K562 (cell line): ENCODE results near the gene PLCL1. TPM values are rescaled to one million over a fixed set of nuclear protein-coding genes. Genes with fewer than 3 reads are reported as not detected.

Experiments used
- ATAC-seq: fragments of 200-7000 bp; cut with Tn5 transposase; 3 replicates; pipeline ENCODE4 v1.9.1; 2020; ENCODE audit warnings: moderate library complexity
- BruUV-seq: library from RNA; stranded (reverse); fragments of 400-500 nt; replicated peaks from 2 replicates; lab custom pipeline; 2021; lab: Mats Ljungman, UMichigan
- CTCF ChIA-PET: fragments of 300-600 bp; formaldehyde crosslinking; extraction: SDS; loops from one replicate; lab custom pipeline; 2021; ENCODE audit warnings: low intra/inter-chr PET ratio; lab: Yijun Ruan, JAX
- POLR2A ChIA-PET: fragments of 300-600, 350-650 bp; sonication (Branson Sonifier 250); formaldehyde crosslinking; extraction: SDS; loops from one replicate; lab custom pipeline; 2021; ENCODE audit warnings: antibody characterized with exemption, inconsistent platforms; lab: Yijun Ruan, JAX
- DNase-seq, 4 experiments: peaks; one replicate each; pipeline versions ENCODE4 v3.0.0 to v3.0.0-alpha.2; 2011 to 2018; ENCODE audit warnings: low spot score in 3 of 4, mixed read lengths in 3 of 4; ENCODE audit errors: extremely low read depth in 1 of 4
- FAIRE-seq: peaks from 2 replicates; lab custom pipeline; 2011; peaks lifted over from hg19 to GRCh38; lab: Jason Lieb, UNC
- H2AFZ ChIP-seq: 2 replicates; pipeline ENCODE4 v1.6.0; 2011; ENCODE audit warnings: low read depth, low read length, control low read depth, inconsistent platforms
- H3K27ac ChIP-seq: fragments of 200-600 bp; 3 replicates; pipeline ENCODE4 v1.8.0; 2011; ENCODE audit warnings: low read depth, mild to moderate bottlenecking, control low read depth, inconsistent platforms, low read length, moderate library complexity, mixed read lengths; ENCODE audit errors: extremely low read depth
- H3K27me3 ChIP-seq, 2 experiments: fragments of 300-600 bp in 1 of 2; 2 replicates in 1 of 2; 3 replicates in 1 of 2; pipeline versions ENCODE4 v1.6.0 to v1.8.0; 2011; ENCODE audit warnings: inconsistent platforms in 2 of 2, low read length in 2 of 2, mild to moderate bottlenecking in 1 of 2, mixed read lengths in 1 of 2, moderate library complexity in 1 of 2; ENCODE audit not compliant: control insufficient read depth in 2 of 2, insufficient read depth in 2 of 2
- H3K36me3 ChIP-seq: fragments of 300-600 bp; 3 replicates; pipeline ENCODE4 v1.8.0; 2011; ENCODE audit warnings: mild to moderate bottlenecking, low read length, inconsistent platforms; ENCODE audit not compliant: control insufficient read depth, insufficient read depth
- H3K4me1 ChIP-seq, 2 experiments: fragments of 200-600 bp in 1 of 2; replicated peaks in 1 of 2; 2 replicates in 1 of 2; 3 replicates in 1 of 2; pipeline versions ENCODE4 v1.5.1 to v1.8.0; 2011; ENCODE audit warnings: inconsistent platforms in 2 of 2, low read length in 2 of 2, mild to moderate bottlenecking in 1 of 2, mixed read lengths in 1 of 2, moderate library complexity in 1 of 2; ENCODE audit not compliant: control insufficient read depth in 2 of 2, insufficient read depth in 2 of 2
- H3K4me2 ChIP-seq: 2 replicates; pipeline ENCODE4 v1.6.1; 2011; ENCODE audit warnings: low read length, control low read depth, inconsistent platforms, mixed read lengths; ENCODE audit not compliant: insufficient read depth
- H3K4me3 ChIP-seq: fragments of 200-600 bp; sonication (generic), shearing (Covaris generic); 2 replicates; pipeline ENCODE4 v1.5.1; 2016; ENCODE audit warnings: control low read depth, inconsistent platforms
- H3K79me2 ChIP-seq: fragments of 200-600 bp; 3 replicates; pipeline ENCODE4 v1.8.0; 2011; ENCODE audit warnings: low read length, inconsistent platforms; ENCODE audit not compliant: control insufficient read depth, insufficient read depth
- H3K9ac ChIP-seq, 2 experiments: 2 replicates each; pipeline versions ENCODE4 v1.6.0 to v1.6.1; 2011; ENCODE audit warnings: low read depth in 2 of 2, low read length in 2 of 2, control low read depth in 1 of 2, inconsistent platforms in 1 of 2, mild to moderate bottlenecking in 1 of 2, mixed read lengths in 1 of 2; ENCODE audit not compliant: insufficient read depth in 1 of 2
- H3K9me1 ChIP-seq: one replicate; pipeline ENCODE4 v1.6.0; 2011; ENCODE audit warnings: inconsistent platforms, mild to moderate bottlenecking, low read length, moderate library complexity; ENCODE audit not compliant: control insufficient read depth, insufficient read depth
- H3K9me3 ChIP-seq: replicated peaks from 2 replicates; pipeline ENCODE4 v1.5.1; 2011; ENCODE audit warnings: low read depth, low read length, inconsistent platforms; ENCODE audit not compliant: control insufficient read depth, insufficient read depth
- H4K20me1 ChIP-seq: replicated peaks from 2 replicates; pipeline ENCODE4 v1.6.1; 2011; ENCODE audit warnings: low read length, inconsistent platforms, mixed read lengths; ENCODE audit not compliant: control insufficient read depth, insufficient read depth
- ASH1L ChIP-seq: fragments of 450-650 bp; IDR thresholded peaks from 2 replicates; pipeline ENCODE4 v1.6.1; 2018; ENCODE audit warnings: borderline replicate concordance, mild to moderate bottlenecking, low read depth; ENCODE audit not compliant: partially characterized antibody
- ATF6 ChIP-seq: sonication (generic); formaldehyde crosslinking; IDR thresholded peaks from 2 replicates; pipeline ENCODE4 v1.4.0; 2020; ENCODE audit warnings: mild to moderate bottlenecking, missing genetic modification reagents
- HES1 ChIP-seq: fragments of 450-650 bp; IDR thresholded peaks from 2 replicates; pipeline ENCODE4 v1.6.1; 2016; ENCODE audit warnings: low read depth, mild to moderate bottlenecking, moderate library complexity
- KDM1A ChIP-seq, 2 experiments: fragments of 450-650 bp; IDR thresholded peaks; 2 replicates each; pipeline ENCODE4 v1.6.1; 2016; ENCODE audit warnings: mild to moderate bottlenecking in 2 of 2
- NELFE ChIP-seq: IDR thresholded peaks from 2 replicates; pipeline ENCODE4 v1.6.1; 2011; ENCODE audit warnings: mild to moderate bottlenecking; ENCODE audit not compliant: insufficient read depth, insufficient read length
- NRF1 ChIP-seq, 2 experiments: fragments of 450-650 bp; IDR thresholded peaks in 1 of 2; conservative IDR thresholded peaks in 1 of 2; 2 replicates each; pipeline ENCODE4 v1.6.1; 2014; ENCODE audit warnings: mild to moderate bottlenecking in 2 of 2
- TEAD4 ChIP-seq, 2 experiments: sonication (generic) in 1 of 2; formaldehyde crosslinking in 1 of 2; IDR thresholded peaks; 2 replicates each; pipeline versions ENCODE4 v1.6.1 to v1.8.0; 2012 to 2022; ENCODE audit warnings: borderline replicate concordance in 1 of 2, inconsistent platforms in 1 of 2, low read length in 1 of 2, mild to moderate bottlenecking in 1 of 2, missing genetic modification reagents in 1 of 2
- ZBTB17 ChIP-seq: fragments of 450-650 bp; formaldehyde crosslinking; IDR thresholded peaks from 2 replicates; pipeline ENCODE4 v1.4.0; 2020; ENCODE audit warnings: mild to moderate bottlenecking
- ZFP1 ChIP-seq: fragments of 450-650 bp; formaldehyde crosslinking; IDR thresholded peaks from 2 replicates; pipeline ENCODE4 v1.4.0; 2020; ENCODE audit warnings: mild to moderate bottlenecking, mixed read lengths
- ZFP91 ChIP-seq: sonication (generic); formaldehyde crosslinking; IDR thresholded peaks from 2 replicates; pipeline ENCODE4 v1.8.0; 2022; ENCODE audit warnings: mild to moderate bottlenecking, missing genetic modification reagents
- ZHX1 ChIP-seq: fragments of 150-350 bp; conservative IDR thresholded peaks from 2 replicates; pipeline ENCODE4 v1.6.1; 2014; ENCODE audit warnings: low read length
- WGBS: fragments of 100-300 bp; shearing (Covaris generic); methylation state at CpG from one replicate; pipeline ENCODE4 v1.1.6; 2016; ENCODE audit warnings: low coverage, mixed read lengths; ENCODE audit not compliant: insufficient coverage; ENCODE audit errors: missing lambda C conversion rate; 5-methylcytosine and 5-hydroxymethylcytosine counted together
- in situ Hi-C: fragments of 300-500 bp; cut with MboI; formaldehyde crosslinking; loops from 4 replicates; pipeline ENCODE4 v1.15.0; 2018; ENCODE audit warnings: inconsistent platforms, mixed read lengths
- intact Hi-C: fragments of 100-400 bp; cut with micrococcal nuclease; formaldehyde crosslinking; loops from 2 replicates; pipeline ENCODE4 v1.14.2; 2022
- polyA plus RNA-seq, 8 experiments: library from polyadenylated mRNA; depleted of rRNA in 4 of 8; stranded (reverse) in 5 of 8; unstranded in 3 of 8; fragments of >200 nt; fragmentation: Nextera tagmentation in 2 of 8; fragmentation: Illumina TruSeq in 1 of 8; extraction: Ambion mirVana in 2 of 8; extraction: Trizol in 1 of 8; gene quantifications; 2 replicates each; pipeline versions ENCODE4 v1.2.1 to v1.2.3, GENCODE V29; 2011 to 2014; ENCODE audit warnings: inconsistent platforms in 1 of 8, missing spikeins in 1 of 8
- total RNA-seq, 7 experiments: library from RNA; depleted of rRNA in 6 of 7; stranded (reverse); fragments of >200 nt in 6 of 7; fragmentation: Illumina TruSeq in 2 of 7; extraction: Trizol in 2 of 7; gene quantifications; 2 replicates each; pipeline versions ENCODE4 v1.2.1 to v1.2.3, GENCODE V29; 2011 to 2021; ENCODE audit warnings: low replicate concordance in 1 of 7

The PLCL1 gene
- total and polyA plus RNA-seq, 9 of the 15 experiments (the other 6 are each of a cell fraction or from before 2014, with no cell fraction given): 2.0 to 17.7 (median 8.6) TPM

- TF ChIP-seq ATF6 (no peak), NRF1 (conservative IDR thresholded peaks at IDR 0.05 in 1 of 2, IDR thresholded peaks at IDR 0.05 in 1 of 2) (no peak), HES1 (no peak), ZBTB17 (CRISPR knock-in tag) (no peak)
Observed at GRCh38 chr2:197759013-197759412, 45.4 kb upstream of the PLCL1 start (continued).

GRCh38 chr2:197759625-197760292 lies 44.6 kb upstream of the PLCL1 start:
- Histone ChIP-seq H3K79me2 (no peaks in the 10 kb centered on the region), H4K20me1 (no peaks in the 10 kb centered on the region), H3K4me3 (no peak overlapping the region), H3K4me2 (no peak overlapping the region), H3K4me1 (no peaks in the 10 kb centered on the region), H2AFZ (peak overlapping the region; percentile 59; the same call in 1 of the 2 replicates), H3K36me3 (no peaks in the 10 kb centered on the region), H3K9me1 (no peaks in the 10 kb centered on the region), H3K27ac (no peak overlapping the region), H3K9me3 (no peaks in the 10 kb centered on the region; the same call in 1 of the 2 replicates), H3K9ac (no peak overlapping the region), H3K27me3 (no peaks in the 10 kb centered on the region)
- intact Hi-C loops: no loop called here
- peak; percentile 35; the same call in 2 of the 3 replicates for ATAC-seq
- TF ChIP-seq NELFE (no peak), ZHX1 (no peak), KDM1A (IDR thresholded peaks at IDR 0.05) (no peak), ASH1L (no peak), ZFP91 (CRISPR knock-in tag) (no peak), TEAD4 (IDR thresholded peaks at IDR 0.05; ENCODE audit: low read length) (no peak), TEAD4 (CRISPR knock-in tag; IDR thresholded peaks at IDR 0.05; ENCODE audit: borderline replicate concordance) (no peak), ZFP1 (CRISPR knock-in tag) (no peak)
- FAIRE-seq: no peak
- POLR2A ChIA-PET: no interaction called here
- no TSS peak for BruUV-seq
- WGBS: 6% methylated on average over 7 of the region's 11 CpGs
- in situ Hi-C loops: loop anchor here (25.0 kb wide), 1 partner anchor 372 kb away; no protein-coding TSS in a partner anchor
- CTCF ChIA-PET: no interaction called here
- DNase-seq: no peak
